HG02852 (cell line): ENCODE data around the gene PRKCZ.

ENCODE experiments used
- ATAC-seq: cut with Tn5 transposase; IDR thresholded peaks from one replicate; pipeline ENCODE4 v1.9.1; 2021; ENCODE audit warnings: mild to moderate bottlenecking, moderate library complexity; ENCODE audit not compliant: unreplicated experiment

PRKCZ gene

GRCh38 chr1:2202843-2203601 is 152.8 kb downstream of the PRKCZ start:
- ATAC-seq = no peak

GRCh38 chr1:2203671-2204414 is 153.6 kb downstream of the PRKCZ start:
- no peak for ATAC-seq

GRCh38 chr1:2204415-2205190 is 154.4 kb downstream of the PRKCZ start:
- ATAC-seq = no peak

GRCh38 chr1:2205191-2205952 is 155.2 kb downstream of the PRKCZ start:
- peak; percentile 52 for ATAC-seq

GRCh38 chr1:2206813-2207487 is 156.7 kb downstream of the PRKCZ start:
- ATAC-seq = no peak

- no peak for ATAC-seq
These were observed 158.4 kb downstream of the PRKCZ start for GRCh38 chr1:2208309-2209239.

- ATAC-seq = no peak
These were observed 159.3 kb downstream of the PRKCZ start for GRCh38 chr1:2209400-2210083.

- no peak for ATAC-seq
These were observed 160.0 kb downstream of the PRKCZ start for GRCh38 chr1:2210084-2210653.

GRCh38 chr1:2210786-2211185 is 160.6 kb downstream of the PRKCZ start:
- no peak for ATAC-seq

GRCh38 chr1:2212274-2212531 is 162.0 kb downstream of the PRKCZ start:
- no peak for ATAC-seq

- ATAC-seq = no peak
These were observed 162.6 kb downstream of the PRKCZ start for GRCh38 chr1:2212532-2213491.

- ATAC-seq = no peak
These were observed 163.6 kb downstream of the PRKCZ start for GRCh38 chr1:2213576-2214505.

GRCh38 chr1:2214541-2215241 is 164.5 kb downstream of the PRKCZ start:
- ATAC-seq = no peak

- no peak for ATAC-seq
These were observed 165.1 kb downstream of the PRKCZ start for GRCh38 chr1:2215329-2215728.

GRCh38 chr1:2215909-2216766 is 165.9 kb downstream of the PRKCZ start:
- ATAC-seq = no peak
